ENCODE measurements around the gene SHISAL1. TPM values are rescaled to one million over a fixed set of nuclear protein-coding genes. Genes with fewer than 3 reads are reported as not detected.

Gene SHISAL1
- total RNA-seq, 1 experiment from 2014 or later: 2.9 TPM

- Histone ChIP-seq H3K27ac (ENCODE audit: insufficient read length, low read depth, low read length) (no peak overlapping the region), H4K5ac (ENCODE audit: insufficient read length, low read depth, low read length) (no peak overlapping the region), H3K9ac (ENCODE audit: extremely low read depth, insufficient read length, low read length) (no peak overlapping the region), H3T11ph (ENCODE audit: low read length) (no peak overlapping the region), H4K8ac (replicated peaks; ENCODE audit: insufficient read length, low read depth, low read length) (no peak overlapping the region), H3K23me2 (ENCODE audit: insufficient read length, low read depth, low read length, poor library complexity, severe bottlenecking) (no peaks in the 10 kb centered on the region), H3K4me2 (ENCODE audit: insufficient read depth, insufficient read length, low read length) (no peak overlapping the region), H4K91ac (ENCODE audit: insufficient read length, low read depth, low read length) (no peak overlapping the region), H3K79me1 (ENCODE audit: insufficient read depth, low read depth, low read length, poor library complexity, severe bottlenecking) (no peaks in the 10 kb centered on the region), H3K79me2 (ENCODE audit: insufficient read depth, low read length) (no peaks in the 10 kb centered on the region), H2AFZ (ENCODE audit: low read length) (no peak overlapping the region), H3K4me1 (ENCODE audit: insufficient read depth, low read length) (no peaks in the 10 kb centered on the region), H3K56ac (ENCODE audit: insufficient read length, low read depth, low read length) (no peak overlapping the region), H2BK12ac (ENCODE audit: insufficient read length, low read depth, low read length) (no peak overlapping the region), H2BK120ac (ENCODE audit: low read depth, low read length, poor library complexity, severe bottlenecking) (no peak overlapping the region), H3K18ac (ENCODE audit: insufficient read length, low read depth, low read length) (no peak overlapping the region), H2BK20ac (ENCODE audit: low read depth, low read length, poor library complexity, severe bottlenecking) (no peak overlapping the region), H3K14ac (ENCODE audit: insufficient read depth, low read length) (no peak overlapping the region), H3K23ac (ENCODE audit: insufficient read length, low read depth, low read length) (no peak overlapping the region), H2BK5ac (ENCODE audit: insufficient read length, low read length) (no peak overlapping the region), H2BK15ac (ENCODE audit: low read depth, low read length) (no peak overlapping the region), H2AK5ac (ENCODE audit: insufficient read length, low read length) (no peak overlapping the region), H3K27me3 (ENCODE audit: insufficient read depth, low read length) (no peaks in the 10 kb centered on the region), H3K9me3 (ENCODE audit: control insufficient read depth, low read depth, low read length) (no peaks in the 10 kb centered on the region), H3K4ac (ENCODE audit: low read depth, low read length) (no peak overlapping the region), H4K20me1 (ENCODE audit: control insufficient read depth, insufficient read depth, insufficient read length) (no peaks in the 10 kb centered on the region)
- peak overlapping the region in 1 of 3 experiments; percentile 76; a peak in 2 of 7 replicates for H3K27ac Mint-ChIP-seq
- peaks cover 0 to 3% of the 10 kb centered on the region in 2 experiments; a peak in 2 of 5 replicates for H3K9me3 Mint-ChIP-seq
- no peak for TF ChIP-seq CTCF (conservative IDR thresholded peaks at IDR 0.05)
- H3K4me1 Mint-ChIP-seq: peaks cover 3 to 24% of the 10 kb centered on the region in 2 experiments
- peaks cover 0 to 2% (median 0%) of the 10 kb centered on the region in 3 experiments; a peak in 1 of 7 replicates for H3K36me3 Mint-ChIP-seq (ENCODE audit: insufficient read depth in 1 of 3, low read depth in 3 of 3)
- peaks cover 2% of the 10 kb centered on the region; the same call in 1 of the 2 replicates for H3K27me3 Mint-ChIP-seq (ENCODE audit: low read depth)
- DNase-seq: no peak
- no peak overlapping the region for H3K4me3 Mint-ChIP-seq
- no CpG with 5 or more reads among the region's 19 CpGs for WGBS (ENCODE audit: extremely low coverage, insufficient read length, low lambda C conversion rate)
Measured at GRCh38 chr22:44301039-44301438, 11.7 kb downstream of the SHISAL1 start.
